Loucy (cell line): Measurements from ENCODE around the gene BAD.

Experiments used
- CTCF ChIP-seq: fragments of 200-600 bp; sonication (generic); conservative IDR thresholded peaks from 2 replicates; pipeline ENCODE4 v1.5.1; 2014; ENCODE audit warnings: mild to moderate bottlenecking, antibody characterized with exemption, low read length
- EZH2phosphoT487 ChIP-seq: fragments of 200-600 bp; IDR thresholded peaks from 2 replicates; pipeline ENCODE4 v1.6.1; 2018; ENCODE audit warnings: antibody characterized with exemption, mild to moderate bottlenecking, moderate library complexity, borderline replicate concordance

GRCh38 chr11:64224891-64225607, 59.4 kb downstream of the BAD start:
- TF ChIP-seq CTCF = no peak
- TF ChIP-seq EZH2phosphoT487 = no peak
